ENCODE measurements around the gene ZNF488.

DNA sequence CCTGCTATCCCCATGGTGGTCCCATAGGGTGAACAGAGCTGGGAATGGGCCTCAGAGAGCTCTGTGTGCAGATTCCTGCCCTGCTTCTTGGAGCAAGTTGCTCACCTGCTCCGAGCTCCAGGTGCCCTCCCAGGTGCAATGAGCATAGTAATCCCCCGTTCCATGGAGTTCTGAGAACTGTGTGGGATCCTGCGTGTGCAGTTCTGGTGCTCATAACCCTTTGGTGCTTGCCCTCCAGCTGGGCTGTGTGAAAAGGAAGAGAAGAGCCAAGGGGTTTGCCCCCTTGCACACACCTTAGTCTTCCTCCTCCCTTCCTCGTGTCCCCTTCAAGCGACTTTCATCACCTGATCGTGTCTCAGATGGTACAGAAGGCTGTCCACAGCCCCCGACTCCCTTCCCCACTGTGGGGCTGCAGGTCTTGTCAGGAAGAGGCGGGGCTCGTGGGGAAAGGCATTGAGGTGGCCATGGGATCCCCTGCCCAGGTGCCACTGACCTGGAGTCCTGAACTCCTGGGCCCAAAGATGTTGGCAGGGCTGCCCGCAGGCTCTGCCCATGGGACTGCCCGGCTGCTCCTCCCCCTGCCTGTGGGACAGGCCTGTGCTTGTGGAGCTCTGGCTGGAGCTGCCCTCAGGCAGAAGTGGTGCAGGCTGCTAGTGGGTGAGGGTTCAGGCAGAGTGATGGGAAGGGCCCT, 21.9 kb upstream of the ZNF488 start:
- TF ChIP-seq, protein P1, sequence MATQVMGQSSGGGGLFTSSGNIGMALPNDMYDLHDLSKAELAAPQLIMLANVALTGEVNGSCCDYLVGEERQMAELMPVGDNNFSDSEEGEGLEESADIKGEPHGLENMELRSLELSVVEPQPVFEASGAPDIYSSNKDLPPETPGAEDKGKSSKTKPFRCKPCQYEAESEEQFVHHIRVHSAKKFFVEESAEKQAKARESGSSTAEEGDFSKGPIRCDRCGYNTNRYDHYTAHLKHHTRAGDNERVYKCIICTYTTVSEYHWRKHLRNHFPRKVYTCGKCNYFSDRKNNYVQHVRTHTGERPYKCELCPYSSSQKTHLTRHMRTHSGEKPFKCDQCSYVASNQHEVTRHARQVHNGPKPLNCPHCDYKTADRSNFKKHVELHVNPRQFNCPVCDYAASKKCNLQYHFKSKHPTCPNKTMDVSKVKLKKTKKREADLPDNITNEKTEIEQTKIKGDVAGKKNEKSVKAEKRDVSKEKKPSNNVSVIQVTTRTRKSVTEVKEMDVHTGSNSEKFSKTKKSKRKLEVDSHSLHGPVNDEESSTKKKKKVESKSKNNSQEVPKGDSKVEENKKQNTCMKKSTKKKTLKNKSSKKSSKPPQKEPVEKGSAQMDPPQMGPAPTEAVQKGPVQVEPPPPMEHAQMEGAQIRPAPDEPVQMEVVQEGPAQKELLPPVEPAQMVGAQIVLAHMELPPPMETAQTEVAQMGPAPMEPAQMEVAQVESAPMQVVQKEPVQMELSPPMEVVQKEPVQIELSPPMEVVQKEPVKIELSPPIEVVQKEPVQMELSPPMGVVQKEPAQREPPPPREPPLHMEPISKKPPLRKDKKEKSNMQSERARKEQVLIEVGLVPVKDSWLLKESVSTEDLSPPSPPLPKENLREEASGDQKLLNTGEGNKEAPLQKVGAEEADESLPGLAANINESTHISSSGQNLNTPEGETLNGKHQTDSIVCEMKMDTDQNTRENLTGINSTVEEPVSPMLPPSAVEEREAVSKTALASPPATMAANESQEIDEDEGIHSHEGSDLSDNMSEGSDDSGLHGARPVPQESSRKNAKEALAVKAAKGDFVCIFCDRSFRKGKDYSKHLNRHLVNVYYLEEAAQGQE (IDR thresholded peaks at IDR 0.05; ENCODE audit: insufficient read depth in 1 of 2, low read depth in 2 of 2, low read length in 2 of 2) = no peak
- no peak for TF ChIP-seq TAF1 (IDR thresholded peaks at IDR 0.05; ENCODE audit: borderline replicate concordance, insufficient read depth, low read length)
- TF ChIP-seq POLR2AphosphoS5 (IDR thresholded peaks at IDR 0.05; ENCODE audit: low read depth, low read length) = no peak
